HepG2 (cell line): Measurements from ENCODE around the gene HSD17B8. TPM values are rescaled to one million over a fixed set of nuclear protein-coding genes. Genes with fewer than 3 reads are reported as not detected.
A peak's percentile ranks its signal among the peaks of the same experiment; 100 is the strongest.

ENCODE experiments used
- ATAC-seq: fragments of 200-7000 bp; cut with Tn5 transposase; 3 replicates; pipeline ENCODE4 v1.9.1; 2020; ENCODE audit warnings: mild to moderate bottlenecking, moderate library complexity
- BruUV-seq: library from RNA; stranded (reverse); fragments of 400-500 nt; replicated peaks from 2 replicates; lab custom pipeline; 2021; lab: Mats Ljungman, UMichigan
- CTCF ChIA-PET: fragments of 300-600 bp; formaldehyde crosslinking; extraction: SDS; loops from one replicate; lab custom pipeline; 2021; ENCODE audit warnings: low total read pairs, inconsistent platforms, low intra/inter-chr PET ratio; lab: Yijun Ruan, JAX
- POLR2A ChIA-PET: fragments of 350-600 bp; sonication (Branson Sonifier 250); formaldehyde crosslinking; loops from one replicate; lab custom pipeline; 2020; ENCODE audit warnings: antibody characterized with exemption, inconsistent platforms; lab: Yijun Ruan, JAX
- DNase-seq: peaks from one replicate; pipeline ENCODE4 v3.0.0-alpha.2; 2015; ENCODE audit warnings: low spot score
- FAIRE-seq: peaks from 3 replicates; lab custom pipeline; 2011; peaks lifted over from hg19 to GRCh38; lab: Jason Lieb, UNC
- H2AFZ ChIP-seq: one replicate; pipeline ENCODE4 v1.6.1; 2011; ENCODE audit warnings: low read length, inconsistent platforms
- H3K27ac ChIP-seq: fragments of 300-600 bp; 3 replicates; pipeline ENCODE4 v1.8.0; 2011; ENCODE audit warnings: mixed run types, mild to moderate bottlenecking, mixed read lengths, low read length, inconsistent platforms; ENCODE audit not compliant: insufficient read depth; ENCODE audit errors: extremely low read length
- H3K27me3 ChIP-seq, 2 experiments: fragments of 200-600 bp in 1 of 2; 2 replicates in 1 of 2; 3 replicates in 1 of 2; pipeline versions ENCODE4 v1.6.0 to v1.8.0; 2011; ENCODE audit warnings: low read length in 2 of 2, mild to moderate bottlenecking in 2 of 2, moderate library complexity in 2 of 2, inconsistent platforms in 1 of 2; ENCODE audit not compliant: insufficient read depth in 2 of 2, control insufficient read depth in 1 of 2
- H3K36me3 ChIP-seq, 2 experiments: fragments of 200-600 bp in 1 of 2; replicated peaks in 1 of 2; 2 replicates in 1 of 2; 3 replicates in 1 of 2; pipeline versions ENCODE4 v1.5.1 to v1.8.0; 2011; ENCODE audit warnings: low read length in 2 of 2, inconsistent platforms in 1 of 2; ENCODE audit not compliant: insufficient read depth in 2 of 2, control insufficient read depth in 1 of 2
- H3K4me1 ChIP-seq: 2 replicates; pipeline ENCODE4 v1.5.1; 2012; ENCODE audit warnings: low read length, inconsistent platforms; ENCODE audit not compliant: insufficient read depth
- H3K4me2 ChIP-seq: 2 replicates; pipeline ENCODE4 v1.6.0; 2011; ENCODE audit warnings: low read depth, low read length, inconsistent platforms
- H3K4me3 ChIP-seq, 3 experiments: fragments of 200-600 bp in 1 of 3; sonication (generic), shearing (Covaris generic) in 1 of 3; replicated peaks in 1 of 3; 2 replicates each; pipeline ENCODE4 v1.5.1; 2011 to 2016; ENCODE audit warnings: low read length in 3 of 3, inconsistent platforms in 2 of 3, low read depth in 2 of 3, mild to moderate bottlenecking in 2 of 3, control low read depth in 1 of 3, mixed read lengths in 1 of 3; ENCODE audit not compliant: insufficient read depth in 1 of 3
- H3K79me2 ChIP-seq: one replicate; pipeline ENCODE4 v1.6.1; 2011; ENCODE audit warnings: low read length, inconsistent platforms; ENCODE audit not compliant: insufficient read depth
- H3K9ac ChIP-seq: 2 replicates; pipeline ENCODE4 v1.6.0; 2011; ENCODE audit warnings: mild to moderate bottlenecking, low read depth, low read length, inconsistent platforms; ENCODE audit not compliant: insufficient read depth
- H3K9me3 ChIP-seq: 2 replicates; pipeline ENCODE4 v1.5.1; 2012; ENCODE audit warnings: mild to moderate bottlenecking, low read length
- H4K20me1 ChIP-seq: 2 replicates; pipeline ENCODE4 v1.6.0; 2011; ENCODE audit warnings: inconsistent platforms, mild to moderate bottlenecking, low read length, moderate library complexity; ENCODE audit not compliant: insufficient read depth
- HMG20A ChIP-seq: IDR thresholded peaks from 2 replicates; pipeline ENCODE4 v1.6.1; 2016; ENCODE audit warnings: borderline replicate concordance
- U2AF1 ChIP-seq: fragments of 200-400 bp; formaldehyde crosslinking; optimal IDR thresholded peaks from 2 replicates; pipeline ENCODE3; 2017; ENCODE audit warnings: mild to moderate bottlenecking, low read depth, low read length
- YEATS4 ChIP-seq: sonication (generic); formaldehyde crosslinking; IDR thresholded peaks from 2 replicates; pipeline ENCODE4 v1.4.0; 2020; ENCODE audit warnings: missing genetic modification reagents, borderline replicate concordance
- ZMYM4 ChIP-seq: sonication (generic); formaldehyde crosslinking; IDR thresholded peaks from 2 replicates; pipeline ENCODE4 v1.8.1; 2023; ENCODE audit warnings: mild to moderate bottlenecking, missing genetic modification reagents
- ZNF577 ChIP-seq: sonication (generic); formaldehyde crosslinking; IDR thresholded peaks from 2 replicates; pipeline ENCODE4 v1.4.0; 2020; ENCODE audit warnings: mild to moderate bottlenecking, low read depth, missing genetic modification reagents, borderline replicate concordance
- ZNF788 ChIP-seq: sonication (generic); formaldehyde crosslinking; IDR thresholded peaks from 2 replicates; pipeline ENCODE4 v1.5.0; 2020; ENCODE audit warnings: mild to moderate bottlenecking, missing genetic modification reagents, borderline replicate concordance
- ZNF83 ChIP-seq: sonication (generic); formaldehyde crosslinking; IDR thresholded peaks from 2 replicates; pipeline ENCODE4 v1.4.0; 2020; ENCODE audit warnings: missing genetic modification reagents, mild to moderate bottlenecking, borderline replicate concordance
- WGBS: methylation state at CpG from one replicate; pipeline ENCODE4 v1.1.6; 2017; ENCODE audit warnings: low lambda C conversion rate; 5-methylcytosine and 5-hydroxymethylcytosine counted together
- in situ Hi-C: cut with HindIII; loops from 2 replicates; pipeline ENCODE4 v1.10.0; 2017; ENCODE audit warnings: low pct_unique_long_range_greater_than_20kb; ENCODE audit not compliant: extremely low pct_ligation_motif_present
- intact Hi-C: fragments of 100-400 bp; cut with micrococcal nuclease; formaldehyde crosslinking; loops from one replicate; pipeline ENCODE4 v1.10.0; 2022; ENCODE audit not compliant: unreplicated experiment
- polyA plus RNA-seq, 8 experiments: library from polyadenylated mRNA; depleted of rRNA in 3 of 8; stranded (reverse) in 7 of 8; unstranded in 1 of 8; fragments of >200 nt; fragmentation: Illumina TruSeq in 4 of 8; extraction: Trizol in 4 of 8; gene quantifications; 2 replicates each; pipeline versions ENCODE4 v1.2.1 to v1.2.3, GENCODE V29; 2011 to 2016; ENCODE audit warnings: low read depth in 4 of 8, missing spikeins in 1 of 8, mixed read lengths in 1 of 8; ENCODE audit not compliant: insufficient read depth in 1 of 8
- total RNA-seq, 5 experiments: library from RNA; depleted of rRNA; stranded (reverse); fragments of >200 nt; fragmentation: Illumina TruSeq; extraction: Trizol; gene quantifications; 2 replicates each; pipeline ENCODE4 v1.2.3, GENCODE V29; 2016; ENCODE audit warnings: low read depth in 1 of 5
- TF ChIP-seq, protein P1 (sequence below): sonication (generic); formaldehyde crosslinking; IDR thresholded peaks from 2 replicates; pipeline ENCODE4 v1.8.0; 2022; ENCODE audit warnings: mild to moderate bottlenecking, missing genetic modification reagents; ENCODE audit not compliant: insufficient replicate concordance
- TF ChIP-seq, protein P2 (sequence below): sonication (generic); formaldehyde crosslinking; IDR thresholded peaks from 2 replicates; pipeline ENCODE4 v1.8.0; 2022; ENCODE audit warnings: mild to moderate bottlenecking, missing genetic modification reagents, moderate library complexity
- TF ChIP-seq, protein P3 (sequence below): sonication (generic); formaldehyde crosslinking; IDR thresholded peaks from 2 replicates; pipeline ENCODE4 v1.8.0; 2022; ENCODE audit warnings: low read depth, missing genetic modification reagents
- TF ChIP-seq, protein P4 (sequence below): sonication (generic); formaldehyde crosslinking; IDR thresholded peaks from 2 replicates; pipeline ENCODE4 v1.8.1; 2023; ENCODE audit warnings: missing genetic modification reagents, inconsistent platforms, borderline replicate concordance
- TF ChIP-seq, protein P5 (sequence below): sonication (generic); formaldehyde crosslinking; IDR thresholded peaks from 2 replicates; pipeline ENCODE4 v1.4.0; 2020; ENCODE audit warnings: missing genetic modification reagents, borderline replicate concordance

The HSD17B8 gene
- total and polyA plus RNA-seq, 2 of the 13 experiments (the other 11 are each of a cell fraction or from before 2014, with no cell fraction given) = 12.6 to 20.1 TPM

DNA sequence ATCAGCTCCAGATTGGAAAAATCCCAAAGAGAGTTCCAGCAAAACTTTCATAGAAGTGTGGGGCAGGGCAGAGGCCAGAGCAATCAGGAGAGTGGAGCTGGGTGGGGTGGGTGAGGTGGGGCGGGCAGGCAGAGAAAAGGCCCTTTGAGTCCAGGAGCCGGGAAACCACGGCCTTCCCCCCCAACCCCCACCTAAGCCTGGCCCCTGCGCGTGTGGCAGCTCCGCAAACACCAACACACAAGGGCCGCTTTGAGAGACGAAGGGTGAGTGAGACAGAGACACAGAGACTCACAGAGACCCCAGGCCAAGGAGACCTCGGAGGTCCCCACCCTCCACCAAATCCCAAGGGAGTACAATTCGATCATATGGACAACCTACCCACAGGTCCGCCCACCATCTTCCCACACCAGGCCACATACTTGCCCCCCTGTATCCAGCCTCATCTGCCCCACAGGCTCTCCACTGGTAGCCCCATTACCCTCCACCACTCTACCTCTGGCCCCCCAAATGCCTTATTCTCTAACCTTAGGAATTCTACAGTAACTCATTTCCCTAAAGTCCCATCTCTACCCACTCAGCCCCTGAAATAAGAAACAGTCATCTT, 13.8 kb upstream of the HSD17B8 start (continued):
- TF ChIP-seq ZNF577 = no peak
- TF ChIP-seq, protein P1, sequence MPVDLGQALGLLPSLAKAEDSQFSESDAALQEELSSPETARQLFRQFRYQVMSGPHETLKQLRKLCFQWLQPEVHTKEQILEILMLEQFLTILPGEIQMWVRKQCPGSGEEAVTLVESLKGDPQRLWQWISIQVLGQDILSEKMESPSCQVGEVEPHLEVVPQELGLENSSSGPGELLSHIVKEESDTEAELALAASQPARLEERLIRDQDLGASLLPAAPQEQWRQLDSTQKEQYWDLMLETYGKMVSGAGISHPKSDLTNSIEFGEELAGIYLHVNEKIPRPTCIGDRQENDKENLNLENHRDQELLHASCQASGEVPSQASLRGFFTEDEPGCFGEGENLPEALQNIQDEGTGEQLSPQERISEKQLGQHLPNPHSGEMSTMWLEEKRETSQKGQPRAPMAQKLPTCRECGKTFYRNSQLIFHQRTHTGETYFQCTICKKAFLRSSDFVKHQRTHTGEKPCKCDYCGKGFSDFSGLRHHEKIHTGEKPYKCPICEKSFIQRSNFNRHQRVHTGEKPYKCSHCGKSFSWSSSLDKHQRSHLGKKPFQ (CRISPR knock-in tag) = no peak
- TF ChIP-seq, protein P2, sequence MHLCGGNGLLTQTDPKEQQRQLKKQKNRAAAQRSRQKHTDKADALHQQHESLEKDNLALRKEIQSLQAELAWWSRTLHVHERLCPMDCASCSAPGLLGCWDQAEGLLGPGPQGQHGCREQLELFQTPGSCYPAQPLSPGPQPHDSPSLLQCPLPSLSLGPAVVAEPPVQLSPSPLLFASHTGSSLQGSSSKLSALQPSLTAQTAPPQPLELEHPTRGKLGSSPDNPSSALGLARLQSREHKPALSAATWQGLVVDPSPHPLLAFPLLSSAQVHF (CRISPR knock-in tag) = no peak
- TF ChIP-seq YEATS4 = no peak

DNA sequence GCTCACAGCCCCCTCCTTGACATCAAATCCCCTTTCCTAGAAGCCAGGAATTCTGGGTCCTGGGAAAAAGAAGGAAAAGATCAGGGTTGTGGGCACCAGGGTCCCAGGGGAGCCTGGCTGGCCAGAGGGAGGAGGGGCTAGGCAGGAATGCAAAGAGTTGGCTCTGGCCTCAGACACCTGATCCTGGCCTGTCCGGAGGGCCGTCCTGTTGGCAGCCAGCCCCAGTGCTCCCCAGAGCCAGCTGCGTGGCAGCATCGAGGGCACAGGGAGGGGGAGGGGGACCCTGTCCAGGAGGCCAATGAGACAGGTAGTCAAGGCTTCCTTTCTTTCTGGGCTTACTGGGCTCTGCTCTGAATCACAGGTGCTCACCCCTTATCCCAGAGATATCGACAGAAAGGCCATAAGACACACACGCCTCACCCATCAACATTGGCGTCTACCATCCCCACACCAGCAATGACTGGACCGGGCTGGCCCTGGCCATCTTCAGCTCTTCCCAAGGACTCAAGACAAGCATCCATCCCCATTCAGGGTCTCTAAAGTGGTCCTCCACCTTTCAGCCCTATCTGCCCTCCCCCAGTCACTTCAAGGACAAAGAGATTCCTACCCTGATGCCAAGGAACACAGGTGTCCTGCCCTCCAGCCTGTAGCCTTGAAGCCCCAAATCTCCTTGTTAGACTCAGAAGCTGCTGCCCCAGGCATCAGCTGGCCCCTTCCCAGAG, 12.9 kb upstream of the HSD17B8 start:
- H3K9me3 ChIP-seq = no peaks in the 10 kb centered on the region
- in situ Hi-C loops = no loop called here
- peaks cover 32% of the 10 kb centered on the region for H3K4me1 ChIP-seq
- no peak overlapping the region for H3K9ac ChIP-seq
- H3K36me3 ChIP-seq = peaks cover 19 to 26% of the 10 kb centered on the region in 2 experiments
- 28% methylated on average over 8 of the region's 8 CpGs for WGBS
- DNase-seq (no peak), FAIRE-seq (no peak), ATAC-seq (peak; percentile 64)
- no TSS peak for BruUV-seq
- H3K4me2 ChIP-seq = peak overlapping the region; percentile 66
- no peak overlapping the region for H2AFZ ChIP-seq
- no peaks in the 10 kb centered on the region; the same call in 1 of the 2 replicates for H4K20me1 ChIP-seq
- POLR2A ChIA-PET = interaction anchor here (0.8 to 1.6 kb wide), 2 partner anchors 8 to 17 kb away, joined by 4 to 5 read pairs; partner anchors contain the start of gene RING1
- H3K79me2 ChIP-seq = no peaks in the 10 kb centered on the region
- H3K4me3 ChIP-seq = no peak overlapping the region
- CTCF ChIA-PET = no interaction called here
- no peak overlapping the region for H3K27ac ChIP-seq
- peaks cover 0 to 15% of the 10 kb centered on the region in 2 experiments; a peak in 1 of 5 replicates for H3K27me3 ChIP-seq
- intact Hi-C loops = no loop called here
- TF ChIP-seq, protein P3, sequence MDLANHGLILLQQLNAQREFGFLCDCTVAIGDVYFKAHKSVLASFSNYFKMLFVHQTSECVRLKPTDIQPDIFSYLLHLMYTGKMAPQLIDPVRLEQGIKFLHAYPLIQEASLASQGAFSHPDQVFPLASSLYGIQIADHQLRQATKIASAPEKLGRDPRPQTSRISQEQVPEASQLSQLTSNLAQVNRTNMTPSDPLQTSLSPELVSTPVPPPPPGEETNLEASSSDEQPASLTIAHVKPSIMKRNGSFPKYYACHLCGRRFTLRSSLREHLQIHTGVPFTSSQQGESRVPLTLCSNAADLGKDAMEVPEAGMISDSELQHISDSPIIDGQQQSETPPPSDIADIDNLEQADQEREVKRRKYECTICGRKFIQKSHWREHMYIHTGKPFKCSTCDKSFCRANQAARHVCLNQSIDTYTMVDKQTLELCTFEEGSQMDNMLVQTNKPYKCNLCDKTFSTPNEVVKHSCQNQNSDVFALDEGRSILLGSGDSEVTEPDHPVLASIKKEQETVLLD (CRISPR knock-in tag) = no peak
- no peak for TF ChIP-seq U2AF1
- TF ChIP-seq HMG20A (CRISPR knock-in tag) = peak; percentile 24; the same call in 1 of the 2 replicates
- TF ChIP-seq ZMYM4 (CRISPR knock-in tag) = 0 out of 2 replicates have a peak, but pooled peaks have one; percentile 7
- TF ChIP-seq, protein P4, sequence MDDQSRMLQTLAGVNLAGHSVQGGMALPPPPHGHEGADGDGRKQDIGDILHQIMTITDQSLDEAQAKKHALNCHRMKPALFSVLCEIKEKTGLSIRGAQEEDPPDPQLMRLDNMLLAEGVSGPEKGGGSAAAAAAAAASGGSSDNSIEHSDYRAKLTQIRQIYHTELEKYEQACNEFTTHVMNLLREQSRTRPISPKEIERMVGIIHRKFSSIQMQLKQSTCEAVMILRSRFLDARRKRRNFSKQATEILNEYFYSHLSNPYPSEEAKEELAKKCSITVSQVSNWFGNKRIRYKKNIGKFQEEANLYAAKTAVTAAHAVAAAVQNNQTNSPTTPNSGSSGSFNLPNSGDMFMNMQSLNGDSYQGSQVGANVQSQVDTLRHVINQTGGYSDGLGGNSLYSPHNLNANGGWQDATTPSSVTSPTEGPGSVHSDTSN (CRISPR knock-in tag) = no peak
- TF ChIP-seq, protein P5, sequence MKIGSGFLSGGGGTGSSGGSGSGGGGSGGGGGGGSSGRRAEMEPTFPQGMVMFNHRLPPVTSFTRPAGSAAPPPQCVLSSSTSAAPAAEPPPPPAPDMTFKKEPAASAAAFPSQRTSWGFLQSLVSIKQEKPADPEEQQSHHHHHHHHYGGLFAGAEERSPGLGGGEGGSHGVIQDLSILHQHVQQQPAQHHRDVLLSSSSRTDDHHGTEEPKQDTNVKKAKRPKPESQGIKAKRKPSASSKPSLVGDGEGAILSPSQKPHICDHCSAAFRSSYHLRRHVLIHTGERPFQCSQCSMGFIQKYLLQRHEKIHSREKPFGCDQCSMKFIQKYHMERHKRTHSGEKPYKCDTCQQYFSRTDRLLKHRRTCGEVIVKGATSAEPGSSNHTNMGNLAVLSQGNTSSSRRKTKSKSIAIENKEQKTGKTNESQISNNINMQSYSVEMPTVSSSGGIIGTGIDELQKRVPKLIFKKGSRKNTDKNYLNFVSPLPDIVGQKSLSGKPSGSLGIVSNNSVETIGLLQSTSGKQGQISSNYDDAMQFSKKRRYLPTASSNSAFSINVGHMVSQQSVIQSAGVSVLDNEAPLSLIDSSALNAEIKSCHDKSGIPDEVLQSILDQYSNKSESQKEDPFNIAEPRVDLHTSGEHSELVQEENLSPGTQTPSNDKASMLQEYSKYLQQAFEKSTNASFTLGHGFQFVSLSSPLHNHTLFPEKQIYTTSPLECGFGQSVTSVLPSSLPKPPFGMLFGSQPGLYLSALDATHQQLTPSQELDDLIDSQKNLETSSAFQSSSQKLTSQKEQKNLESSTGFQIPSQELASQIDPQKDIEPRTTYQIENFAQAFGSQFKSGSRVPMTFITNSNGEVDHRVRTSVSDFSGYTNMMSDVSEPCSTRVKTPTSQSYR (CRISPR knock-in tag) = peak; percentile 64; the same call in 1 of the 2 replicates
- 0 out of 2 replicates have a peak, but pooled peaks have one; percentile 42 for TF ChIP-seq ZNF788 (CRISPR knock-in tag)
- TF ChIP-seq ZNF83 (CRISPR knock-in tag) = 0 out of 2 replicates have a peak, but pooled peaks have one; percentile 16
